HG03060 (cell line): ENCODE data around the gene ZCCHC17.

Source experiments
- ATAC-seq: cut with Tn5 transposase; IDR thresholded peaks from one replicate; pipeline ENCODE4 v1.9.1; 2021; ENCODE audit warnings: low read depth, moderate number of reproducible peaks; ENCODE audit not compliant: unreplicated experiment

Gene ZCCHC17

GRCh38 chr1:31302709-31303441, 6.0 kb downstream of the ZCCHC17 start:
- ATAC-seq, result no peak

GRCh38 chr1:31306278-31306677, 9.4 kb downstream of the ZCCHC17 start:
- no peak for ATAC-seq

GRCh38 chr1:31308036-31308435, 11.2 kb downstream of the ZCCHC17 start:
- no peak for ATAC-seq

GRCh38 chr1:31310198-31310597, 13.4 kb downstream of the ZCCHC17 start:
- ATAC-seq, result no peak

GRCh38 chr1:31315902-31316301, 19.1 kb downstream of the ZCCHC17 start:
- no peak for ATAC-seq

- ATAC-seq, result no peak
Measured at GRCh38 chr1:31318146-31318545, 21.3 kb downstream of the ZCCHC17 start.

- ATAC-seq, result no peak
Measured at GRCh38 chr1:31324093-31324492, 27.3 kb downstream of the ZCCHC17 start.

GRCh38 chr1:31324992-31325391, 28.2 kb downstream of the ZCCHC17 start:
- no peak for ATAC-seq

GRCh38 chr1:31326461-31326860, 29.6 kb downstream of the ZCCHC17 start:
- no peak for ATAC-seq

GRCh38 chr1:31327381-31327780, 30.5 kb downstream of the ZCCHC17 start:
- no peak for ATAC-seq

- ATAC-seq, result no peak
Measured at GRCh38 chr1:31335007-31335406, 38.2 kb downstream of the ZCCHC17 start.

GRCh38 chr1:31336687-31337467, 40.0 kb downstream of the ZCCHC17 start:
- ATAC-seq, result no peak

GRCh38 chr1:31344503-31344902, 47.7 kb downstream of the ZCCHC17 start:
- ATAC-seq, result no peak

- no peak for ATAC-seq
Measured at GRCh38 chr1:31345635-31346034, 48.8 kb downstream of the ZCCHC17 start.

- no peak for ATAC-seq
Measured at GRCh38 chr1:31346785-31347184, 50.0 kb downstream of the ZCCHC17 start.

- ATAC-seq, result no peak
Measured at GRCh38 chr1:31348449-31348848, 51.6 kb downstream of the ZCCHC17 start.

- no peak for ATAC-seq
Measured at GRCh38 chr1:31354283-31354682, 57.5 kb downstream of the ZCCHC17 start.

GRCh38 chr1:31356427-31356826, 59.6 kb downstream of the ZCCHC17 start:
- ATAC-seq, result no peak

GRCh38 chr1:31361607-31362006, 64.8 kb downstream of the ZCCHC17 start:
- no peak for ATAC-seq

- no peak for ATAC-seq
Measured at GRCh38 chr1:31362032-31362431, 65.2 kb downstream of the ZCCHC17 start.

- no peak for ATAC-seq
Measured at GRCh38 chr1:31364561-31365250, 67.9 kb downstream of the ZCCHC17 start.
